HG03039 (cell line): ENCODE results near the gene BMPER.
"Not testable (repeated sequence)": the region's sequence is repeated elsewhere in the genome, so short reads cannot be mapped to it uniquely, and the experiment has no call there.

Experiments
- ATAC-seq: cut with Tn5 transposase; IDR thresholded peaks from one replicate; pipeline ENCODE4 v1.9.1; 2021; ENCODE audit warnings: mild to moderate bottlenecking, moderate library complexity; ENCODE audit not compliant: unreplicated experiment

The BMPER gene

DNA sequence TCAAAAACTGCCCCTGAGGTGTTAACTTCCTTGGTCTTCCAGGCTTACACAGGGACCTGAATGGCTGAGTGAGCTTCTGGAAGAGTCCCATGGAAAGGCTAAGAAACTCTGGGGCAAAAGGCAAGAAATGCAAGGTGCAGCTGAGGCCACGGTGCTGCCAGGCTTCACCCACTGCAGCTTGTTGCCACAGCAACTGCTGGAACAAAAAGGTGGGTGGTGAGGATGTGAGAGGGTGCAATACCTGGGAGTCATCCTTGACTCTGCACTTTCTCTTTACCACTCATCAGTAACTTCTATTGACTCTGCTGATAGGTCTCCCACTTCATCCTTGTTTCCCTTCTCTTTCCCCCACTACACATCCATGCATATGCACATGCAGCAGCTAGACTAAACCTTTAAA is 258.6 kb downstream of the BMPER start:
- ATAC-seq, result no peak

DNA sequence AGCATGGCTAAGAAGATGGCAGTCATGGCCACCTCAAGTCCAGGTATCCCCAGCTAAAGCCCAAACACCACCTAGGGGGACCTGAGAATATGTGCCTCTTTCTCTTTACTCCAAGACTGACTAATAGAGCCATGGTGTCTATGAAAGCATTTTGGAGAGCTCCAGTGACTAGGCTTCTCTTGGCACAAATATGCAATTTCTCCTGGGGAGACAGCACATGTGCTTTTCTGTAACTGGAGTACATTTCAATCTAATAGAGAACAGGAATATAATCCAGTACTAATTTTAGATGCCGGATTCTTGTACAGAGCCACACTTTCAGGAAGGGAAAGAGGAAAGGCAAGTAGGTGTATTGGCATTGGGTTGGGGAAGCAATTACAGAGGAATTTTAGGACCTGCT is 260.1 kb downstream of the BMPER start:
- no peak for ATAC-seq

DNA sequence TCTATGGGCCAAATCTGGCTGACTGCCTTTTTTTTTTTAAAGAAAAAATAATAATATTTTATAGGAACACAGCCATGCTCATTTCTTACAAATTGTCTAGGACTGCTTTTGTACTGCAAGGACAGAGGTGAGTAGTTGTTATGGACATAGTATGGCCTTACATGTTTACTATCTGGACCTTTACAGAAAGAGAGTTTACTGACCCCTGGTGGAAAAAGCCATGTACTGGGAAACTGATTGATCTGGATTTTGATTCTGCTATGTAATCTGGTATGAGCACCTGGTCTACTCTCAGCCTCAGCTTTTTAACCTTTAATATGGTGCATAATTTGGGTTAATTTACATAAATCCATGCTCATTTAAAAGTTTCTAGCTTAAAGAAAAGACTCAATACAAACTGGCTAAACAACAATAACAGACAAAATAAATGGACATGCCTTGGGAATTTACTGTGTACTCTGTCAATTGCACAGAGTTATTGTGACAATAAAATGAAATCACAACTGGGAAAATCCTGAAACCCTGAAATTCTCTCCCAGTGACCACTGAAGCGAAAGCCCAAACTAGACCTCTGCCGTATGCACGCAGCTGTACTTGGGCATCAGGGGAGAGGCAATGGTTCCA is 260.7 kb downstream of the BMPER start:
- ATAC-seq, result no peak

DNA sequence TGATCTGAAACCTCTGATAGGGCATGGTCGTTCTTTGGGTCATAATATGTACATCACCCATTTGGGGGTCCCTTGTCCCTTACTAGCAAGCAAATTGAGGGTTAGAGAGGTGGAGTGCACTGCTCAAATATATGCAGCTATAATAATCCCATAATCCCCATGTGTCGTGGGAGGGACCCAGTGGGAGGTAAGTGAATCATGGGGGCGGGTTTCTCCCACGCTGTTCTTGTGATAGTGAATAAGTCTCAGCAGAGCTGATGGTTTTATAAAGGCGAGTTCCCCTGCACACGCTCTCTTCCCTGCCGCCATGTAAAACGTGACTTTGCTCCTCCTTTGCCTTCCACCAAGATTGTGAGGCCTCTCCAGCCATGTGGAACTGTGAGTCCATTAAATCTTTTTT is 262.7 kb downstream of the BMPER start:
- ATAC-seq, result no peak

DNA sequence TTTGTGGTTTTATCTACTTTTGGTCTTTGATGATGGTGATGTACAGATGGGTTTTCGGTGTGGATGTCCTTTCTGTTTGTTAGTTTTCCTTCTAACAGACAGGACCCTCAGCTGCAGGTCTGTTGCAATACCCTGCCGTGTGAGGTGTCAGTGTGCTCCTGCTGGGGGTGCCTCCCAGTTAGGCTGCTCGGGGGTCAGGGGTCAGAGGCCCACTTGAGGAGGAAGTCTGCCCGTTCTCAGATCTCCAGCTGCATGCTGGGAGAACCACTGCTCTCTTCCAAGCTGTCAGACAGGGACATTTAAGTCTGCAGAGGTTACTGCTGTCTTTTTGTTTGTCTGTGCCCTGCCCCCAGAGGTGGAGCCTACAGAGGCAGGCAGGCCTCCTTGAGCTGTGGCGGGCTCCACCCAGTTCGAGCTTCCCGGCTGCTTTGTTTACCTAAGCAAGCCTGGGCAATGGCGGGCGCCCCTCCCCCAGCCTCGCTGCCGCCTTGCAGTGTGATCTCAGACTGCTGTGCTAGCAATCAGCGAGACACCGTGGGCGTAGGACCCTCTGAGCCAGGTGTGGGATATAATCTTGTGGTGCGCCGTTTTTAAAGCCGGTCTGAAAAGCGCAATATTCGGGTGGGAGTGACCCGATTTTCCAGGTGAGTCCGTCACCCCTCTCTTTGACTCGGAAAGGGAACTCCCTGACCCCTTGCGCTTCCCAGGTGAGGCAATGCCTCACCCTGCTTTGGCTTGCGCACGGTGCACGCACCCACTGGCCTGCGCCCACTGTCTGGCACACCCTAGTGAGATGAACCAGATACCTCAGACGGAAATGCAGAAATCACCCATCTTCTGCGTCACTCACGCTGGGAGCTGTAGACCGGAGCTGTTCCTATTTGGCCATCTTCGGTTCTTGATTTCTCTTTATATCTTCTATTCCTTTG is 269.6 kb downstream of the BMPER start:
- ATAC-seq, result not testable (repeated sequence)

DNA sequence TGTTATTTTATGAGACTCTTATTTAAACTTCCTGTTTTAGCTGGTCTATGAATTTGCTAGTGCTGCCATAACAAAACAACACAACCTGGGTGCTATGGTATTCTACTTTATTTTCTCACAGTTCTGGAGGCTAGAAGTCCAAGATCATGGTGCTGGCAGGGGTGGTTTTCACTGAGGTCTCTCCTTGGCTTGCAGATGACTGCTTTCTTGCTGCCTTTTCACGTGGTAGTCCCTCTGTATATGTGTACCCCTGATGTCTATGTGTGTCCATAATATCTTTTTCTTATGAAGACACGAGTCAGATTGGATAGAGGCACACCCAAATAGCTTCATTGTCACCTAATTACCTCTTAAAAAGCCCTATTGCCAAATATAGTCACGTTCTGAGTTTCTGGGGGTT is 270.5 kb downstream of the BMPER start:
- no peak for ATAC-seq

DNA sequence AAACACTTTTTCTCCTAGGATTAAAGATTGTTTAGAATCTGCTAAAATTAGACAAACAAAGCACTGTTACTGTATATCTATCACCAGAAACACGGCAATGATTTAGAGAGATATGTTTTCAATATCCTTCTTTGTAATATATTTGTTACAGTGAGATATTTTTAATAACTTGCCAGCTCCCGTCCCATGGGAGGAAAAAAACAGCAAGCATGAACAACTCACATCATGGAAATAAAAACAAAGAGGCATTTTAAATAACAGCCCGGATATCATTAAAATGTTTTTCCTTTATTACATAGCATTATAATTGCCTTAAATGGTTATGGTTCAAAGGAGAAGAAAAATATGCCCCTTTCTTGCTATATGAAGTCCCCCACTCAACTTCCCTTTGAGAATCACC is 272.1 kb downstream of the BMPER start:
- ATAC-seq, result no peak

DNA sequence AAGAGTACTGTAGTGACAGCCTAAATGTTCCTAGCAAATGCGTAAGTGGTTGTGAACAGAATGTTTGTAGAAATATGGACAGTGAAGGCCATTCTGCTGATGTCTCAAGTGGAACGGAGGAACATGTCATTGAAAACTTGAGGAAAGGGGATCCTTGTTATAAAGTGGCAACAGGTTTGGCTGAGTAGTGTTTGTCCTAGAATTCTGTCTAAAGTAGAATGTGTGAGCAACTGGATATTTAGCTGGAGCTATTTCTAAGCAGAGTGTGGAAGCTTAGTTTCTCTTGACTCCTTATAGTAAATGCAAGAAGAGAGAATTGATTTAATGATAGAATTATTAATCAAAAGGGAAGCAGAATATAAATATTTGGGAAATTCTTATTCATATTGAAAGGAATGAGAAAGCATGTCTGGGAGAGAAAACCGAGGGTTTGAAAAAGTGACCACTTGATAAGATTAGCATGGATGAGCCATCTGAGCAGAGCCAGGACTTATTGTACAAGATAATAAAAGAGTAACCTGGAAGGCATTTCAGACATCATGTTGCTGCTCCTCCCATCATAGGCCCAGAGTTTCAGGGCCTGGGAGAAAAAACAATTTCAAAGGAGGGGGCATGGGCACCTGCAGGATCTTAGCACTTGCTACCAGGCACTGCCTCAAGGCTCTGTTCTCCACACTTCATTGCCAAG is 276.1 kb downstream of the BMPER start:
- no peak for ATAC-seq

DNA sequence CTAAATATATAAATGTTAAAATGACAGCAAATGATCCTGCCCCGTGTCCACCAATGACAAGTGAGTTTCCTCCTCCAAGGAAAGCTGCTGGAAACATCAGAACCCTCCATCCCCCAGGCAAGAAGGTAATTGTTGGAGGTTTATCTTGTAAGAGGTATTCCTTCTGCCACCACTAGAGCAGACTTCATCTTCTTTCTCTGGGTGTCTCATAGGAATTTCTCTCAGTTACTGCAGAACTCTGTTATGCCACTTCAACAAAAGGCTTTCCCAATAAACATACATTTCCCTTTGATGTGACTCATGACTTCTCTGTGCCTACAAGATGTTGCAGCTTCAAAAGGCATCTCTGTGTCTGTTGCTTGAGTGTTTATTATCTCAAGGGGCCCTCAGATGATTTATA is 279.1 kb downstream of the BMPER start:
- ATAC-seq, result no peak

DNA sequence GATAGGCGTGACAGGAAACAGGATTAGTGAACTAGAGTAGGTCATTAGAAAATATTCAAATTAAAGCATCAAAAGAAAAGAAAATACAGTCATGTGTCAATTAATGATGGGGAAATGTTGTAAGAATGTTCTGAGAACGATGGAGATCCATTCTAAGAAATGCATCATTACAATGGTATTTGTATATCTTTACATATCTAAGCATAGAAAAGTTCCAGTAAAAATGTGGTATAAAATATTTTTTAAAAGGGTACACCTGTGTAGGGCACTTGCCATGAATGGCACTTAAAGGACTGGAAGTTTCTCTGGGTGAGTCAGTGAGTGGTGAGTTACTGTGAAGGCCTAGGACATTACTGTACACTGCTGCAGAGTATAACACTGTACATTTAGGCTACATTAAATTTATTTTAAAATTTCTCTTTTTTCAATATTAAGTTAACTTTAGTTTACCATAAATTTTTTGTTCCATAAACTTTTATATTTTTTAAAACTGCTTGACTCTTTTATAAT is 282.5 kb downstream of the BMPER start:
- ATAC-seq, result no peak

DNA sequence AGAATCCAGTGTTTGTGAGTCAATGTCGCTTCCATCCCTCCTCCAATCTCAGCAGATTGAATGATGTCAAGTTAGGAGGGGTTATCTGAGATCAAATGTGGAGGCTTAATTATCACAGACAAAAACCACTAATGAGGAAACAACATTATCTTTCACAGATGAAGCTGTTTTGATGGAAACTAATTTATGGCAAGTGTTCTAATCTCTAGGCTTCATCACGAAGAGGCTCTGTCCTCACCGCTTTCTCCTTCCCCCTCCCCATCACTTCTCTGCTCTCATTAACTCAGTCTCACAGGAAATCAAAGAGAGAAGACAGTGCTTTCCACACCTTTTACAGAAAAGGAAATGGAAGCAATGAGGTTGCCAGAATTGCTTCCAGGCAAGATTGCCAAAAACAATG is 283.7 kb downstream of the BMPER start:
- no peak for ATAC-seq

DNA sequence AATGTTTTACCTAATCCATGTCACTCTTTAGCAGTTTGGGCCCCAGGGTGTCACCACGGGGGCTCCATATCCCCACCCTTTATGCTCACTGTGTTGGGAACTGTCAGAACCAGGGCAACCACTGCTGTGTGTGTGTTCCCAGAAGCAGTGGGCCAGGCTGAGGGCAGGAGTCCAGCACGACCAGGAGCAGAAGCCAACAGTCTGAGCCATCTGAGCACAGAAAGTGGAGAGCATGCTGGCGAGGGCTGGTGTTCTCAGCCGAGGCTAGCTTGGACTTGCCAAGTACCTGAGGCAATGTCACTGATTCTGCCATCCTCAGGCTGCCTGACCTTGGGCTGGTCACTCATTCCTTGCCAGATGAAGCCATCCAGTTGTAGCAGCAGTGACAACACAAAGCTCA is 285.0 kb downstream of the BMPER start:
- no peak for ATAC-seq

DNA sequence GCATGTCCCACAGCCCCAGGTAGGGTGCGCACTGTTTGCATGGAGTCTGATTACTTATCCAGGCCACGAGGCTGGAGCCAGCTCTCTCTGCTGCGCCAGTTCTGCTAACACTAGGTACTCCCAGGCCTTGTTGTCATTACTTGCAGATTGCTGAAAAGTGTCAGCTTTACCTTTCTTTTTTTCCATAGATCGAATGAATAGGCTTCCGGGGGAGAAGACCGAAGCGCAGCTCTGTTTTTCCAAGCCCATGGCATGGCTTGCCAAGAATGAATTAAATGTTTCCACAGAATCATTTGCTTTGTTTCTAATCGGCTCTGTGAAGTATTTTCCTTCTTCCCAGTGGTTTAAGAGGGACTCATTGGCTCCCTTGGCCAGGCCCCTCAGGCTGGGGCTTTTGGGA is 285.8 kb downstream of the BMPER start:
- no peak for ATAC-seq

DNA sequence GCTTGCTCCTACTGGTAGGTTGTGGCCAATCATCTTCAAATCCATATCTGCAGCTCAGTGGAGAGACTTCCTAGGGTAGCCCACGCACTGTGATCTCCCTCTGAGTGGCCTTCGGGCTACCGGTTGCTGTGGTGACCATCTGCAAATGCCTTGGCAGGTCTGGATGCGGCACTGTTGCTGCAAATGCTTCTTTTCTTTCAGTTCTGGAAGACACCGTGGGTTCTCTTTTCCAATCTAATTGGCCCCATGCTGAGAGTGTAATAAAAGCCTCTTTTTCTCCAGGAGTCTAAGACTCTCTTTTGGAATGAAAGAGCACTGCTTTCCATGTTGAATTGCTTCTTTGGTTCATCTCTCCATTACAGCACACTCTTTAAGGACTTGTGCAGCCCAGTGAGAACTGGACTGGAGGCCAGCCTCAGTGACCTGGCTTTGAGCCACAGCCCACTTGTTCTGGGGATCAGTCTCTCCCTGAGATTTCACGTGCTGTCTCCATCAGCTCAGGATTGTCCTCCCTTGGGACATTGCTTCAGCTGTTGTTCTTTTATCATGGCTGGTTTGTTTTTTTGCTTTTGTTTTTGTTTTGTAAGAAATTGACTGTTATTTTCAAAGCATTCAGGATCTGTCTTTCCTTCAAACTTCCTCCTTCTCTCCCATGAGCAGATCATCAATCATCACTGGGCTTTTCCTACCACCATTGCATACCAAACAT is 286.6 kb downstream of the BMPER start:
- ATAC-seq, result no peak

DNA sequence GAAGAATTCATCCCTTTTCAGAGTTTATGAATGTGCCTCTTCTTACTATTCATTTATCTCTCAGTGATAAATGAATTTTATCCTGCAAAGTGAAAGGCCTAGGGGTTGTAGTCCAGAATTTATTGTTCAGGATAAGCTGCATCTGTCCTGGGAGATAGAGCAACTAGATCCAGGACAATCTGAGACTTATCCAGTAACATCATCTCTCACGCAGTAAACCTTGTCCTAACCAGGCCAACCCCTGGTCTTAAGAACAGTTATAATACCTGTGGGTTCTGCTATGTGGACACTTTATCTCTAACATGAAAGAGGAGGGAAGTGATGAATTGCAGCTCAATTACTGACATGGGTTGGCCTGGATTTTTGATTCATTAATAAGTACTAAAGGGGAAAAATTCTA is 287.6 kb downstream of the BMPER start:
- no peak for ATAC-seq

DNA sequence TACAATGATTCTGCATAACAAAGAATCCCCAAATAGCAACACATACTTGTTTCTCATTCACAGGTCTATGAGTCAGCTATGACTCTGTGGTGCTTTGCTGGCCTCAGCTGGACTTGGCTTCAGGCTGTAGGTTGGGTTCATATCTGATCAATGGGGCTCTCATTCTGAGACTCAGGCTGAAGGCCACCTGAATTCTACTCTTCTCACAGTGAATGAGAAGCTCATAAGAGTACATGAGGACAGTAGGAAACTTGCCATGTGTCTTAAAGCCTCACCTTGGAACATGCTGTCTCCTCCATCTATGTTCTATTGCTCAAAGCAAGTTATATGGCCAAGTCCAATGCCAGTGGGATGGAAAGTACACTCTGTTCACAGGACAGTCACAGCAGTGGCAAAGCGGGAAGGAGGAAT is 292.9 kb downstream of the BMPER start:
- no peak for ATAC-seq
